GM12872 (cell line): Measurements from ENCODE around the gene AOC2.

Experiments used
- TF ChIP-seq, protein P1 (sequence below): IDR thresholded peaks from 3 replicates; pipeline ENCODE4 v1.5.1; 2011; ENCODE audit warnings: low read depth, mild to moderate bottlenecking, low read length, moderate library complexity; ENCODE audit not compliant: insufficient read depth

The AOC2 gene

DNA sequence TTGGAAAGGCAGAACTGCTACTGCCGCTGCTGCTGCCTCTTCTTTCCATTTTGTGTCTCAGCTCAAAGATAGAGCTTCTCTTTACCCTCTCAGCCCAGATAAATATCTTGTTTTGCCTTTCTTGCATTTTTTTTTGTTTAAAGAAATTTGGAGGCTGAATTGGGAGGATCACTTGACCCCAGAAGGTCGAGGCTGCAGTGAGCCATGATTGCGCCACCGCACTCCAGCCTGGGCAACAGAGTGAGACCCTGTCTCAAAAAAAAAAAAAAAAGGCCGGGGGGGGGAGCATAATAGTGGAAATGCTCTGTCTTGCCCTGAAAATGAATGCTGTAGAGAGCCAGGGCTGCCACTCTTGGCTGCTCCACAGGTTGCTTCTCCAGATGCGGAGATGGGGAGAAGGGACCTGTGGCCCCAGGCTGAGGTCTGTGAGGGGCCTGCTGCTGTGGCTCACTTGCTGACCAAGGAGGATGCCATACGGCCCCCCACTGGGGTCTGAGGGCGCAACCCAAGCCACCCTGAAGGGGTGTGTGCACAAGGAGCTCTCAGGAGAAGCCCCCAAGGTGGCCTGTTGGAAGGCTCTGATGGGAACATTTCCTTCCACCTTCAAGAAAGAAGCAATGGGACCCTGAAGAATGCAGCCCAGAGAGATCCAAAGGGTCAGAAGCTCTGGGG is 34.7 kb downstream of the AOC2 start:
- TF ChIP-seq, protein P1, sequence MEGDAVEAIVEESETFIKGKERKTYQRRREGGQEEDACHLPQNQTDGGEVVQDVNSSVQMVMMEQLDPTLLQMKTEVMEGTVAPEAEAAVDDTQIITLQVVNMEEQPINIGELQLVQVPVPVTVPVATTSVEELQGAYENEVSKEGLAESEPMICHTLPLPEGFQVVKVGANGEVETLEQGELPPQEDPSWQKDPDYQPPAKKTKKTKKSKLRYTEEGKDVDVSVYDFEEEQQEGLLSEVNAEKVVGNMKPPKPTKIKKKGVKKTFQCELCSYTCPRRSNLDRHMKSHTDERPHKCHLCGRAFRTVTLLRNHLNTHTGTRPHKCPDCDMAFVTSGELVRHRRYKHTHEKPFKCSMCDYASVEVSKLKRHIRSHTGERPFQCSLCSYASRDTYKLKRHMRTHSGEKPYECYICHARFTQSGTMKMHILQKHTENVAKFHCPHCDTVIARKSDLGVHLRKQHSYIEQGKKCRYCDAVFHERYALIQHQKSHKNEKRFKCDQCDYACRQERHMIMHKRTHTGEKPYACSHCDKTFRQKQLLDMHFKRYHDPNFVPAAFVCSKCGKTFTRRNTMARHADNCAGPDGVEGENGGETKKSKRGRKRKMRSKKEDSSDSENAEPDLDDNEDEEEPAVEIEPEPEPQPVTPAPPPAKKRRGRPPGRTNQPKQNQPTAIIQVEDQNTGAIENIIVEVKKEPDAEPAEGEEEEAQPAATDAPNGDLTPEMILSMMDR = no peak

- TF ChIP-seq, protein P1 = no peak
Observed at GRCh38 chr17:42879596-42879985, 35.2 kb downstream of the AOC2 start.

DNA sequence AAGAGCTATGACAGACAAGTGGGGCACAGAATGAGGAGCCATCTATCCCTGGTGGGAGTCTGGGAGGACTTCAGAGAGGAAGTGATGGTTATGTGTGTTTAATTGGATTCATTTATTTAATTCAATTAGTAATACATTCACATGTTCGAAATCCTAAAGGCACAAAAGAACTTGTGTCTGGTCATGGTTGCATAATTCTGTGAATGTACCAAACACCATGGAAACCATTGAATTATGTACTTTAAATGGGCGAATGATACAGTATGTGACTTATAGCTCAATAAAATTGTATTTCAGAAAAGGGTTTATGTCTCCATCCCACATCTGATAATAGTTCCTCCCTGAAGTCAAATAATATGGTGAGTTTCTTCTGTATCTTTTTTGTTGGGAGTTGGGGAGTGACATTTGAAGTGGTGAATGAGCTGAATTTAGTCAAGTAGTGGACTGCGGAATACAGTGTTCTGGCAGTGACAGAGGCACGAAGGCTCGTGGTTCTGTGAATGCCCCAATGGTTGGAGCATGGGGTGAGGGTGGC is 36.5 kb downstream of the AOC2 start:
- TF ChIP-seq, protein P1 = no peak

DNA sequence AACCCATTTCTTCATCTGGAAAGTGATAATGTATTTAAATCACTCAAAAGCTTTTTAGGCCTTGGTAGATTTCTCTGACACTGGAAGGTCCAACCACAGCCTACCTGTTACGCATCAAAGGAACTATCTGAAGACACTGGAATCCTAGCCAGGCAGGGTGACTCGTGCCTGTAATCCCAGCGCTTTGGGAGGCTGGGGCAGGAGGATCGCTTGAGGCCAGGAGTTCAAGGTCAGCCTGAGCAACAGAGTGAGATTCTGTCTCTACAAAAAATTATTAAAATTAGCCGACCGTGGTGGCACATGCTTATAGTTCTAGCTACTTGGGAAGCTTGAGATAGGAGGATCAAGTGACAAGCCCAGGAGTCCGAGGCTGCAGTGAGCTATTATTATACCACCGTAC is 37.8 kb downstream of the AOC2 start:
- TF ChIP-seq, protein P1 = no peak

GRCh38 chr17:42883802-42884558 is 39.6 kb downstream of the AOC2 start:
- TF ChIP-seq, protein P1 = no peak

GRCh38 chr17:42886283-42887176 is 42.1 kb downstream of the AOC2 start:
- TF ChIP-seq, protein P1 = no peak

DNA sequence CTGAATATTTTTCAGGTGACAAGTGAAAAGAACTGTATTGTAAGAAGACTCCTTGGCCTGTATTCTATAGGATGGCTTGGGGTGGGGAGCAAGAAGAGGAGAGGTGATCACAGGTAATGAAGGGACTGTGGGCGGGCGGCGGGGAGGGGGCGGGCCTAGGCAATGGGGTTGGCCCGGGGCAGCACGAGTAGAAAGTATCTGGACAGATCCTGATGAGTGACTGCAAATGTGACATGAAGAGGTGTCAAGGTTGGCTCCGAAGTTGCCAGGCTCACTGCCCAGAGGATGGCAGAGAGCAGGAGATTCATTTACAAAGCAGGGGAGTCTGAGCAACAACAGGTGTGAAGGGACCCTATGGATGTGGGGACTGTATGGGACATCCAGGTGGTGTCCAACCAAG is 45.4 kb downstream of the AOC2 start:
- TF ChIP-seq, protein P1 = no peak
